Placental epithelial cell (primary cell): Measurements from ENCODE around the gene ZNF451. TPM values are rescaled to one million over a fixed set of nuclear protein-coding genes. Genes with fewer than 3 reads are reported as not detected.

Experiments used
- total RNA-seq: library from RNA; depleted of rRNA; stranded (reverse); fragments of >200 nt; gene quantifications from 2 replicates; pipeline ENCODE4 v1.2.3, GENCODE V29; 2012

The ZNF451 gene
- 79.3 and 84.2 TPM in 2 replicates for total RNA-seq

GRCh38 chr6:57089687-57090457, at the start of gene ZNF451:
ZNF451 (plus strand) TSS chr6:57090188; CDS start chr6:57090254, 66 bp downstream.

GRCh38 chr6:57046332-57047256, 43.4 kb upstream of the ZNF451 start, which contains the start of gene KIAA1586:
KIAA1586 (plus strand) TSS chr6:57046693; CDS start chr6:57046756, 63 bp downstream.

GRCh38 chr6:57172136-57173055, 82.4 kb downstream of the ZNF451 start, which contains the start of gene BAG2:
BAG2 (plus strand) TSS chr6:57172326; CDS start chr6:57172698, 372 bp downstream.

Other genes with a start within 250 kb of the ZNF451 start
- 12.6 and 20.6 TPM in 2 replicates for gene BEND6, start 135.1 kb upstream of the ZNF451 start, total RNA-seq
- gene KIAA1586, start 43.5 kb upstream of the ZNF451 start, total RNA-seq = 13.4 and 18.8 TPM in 2 replicates
- 3.0 and 3.1 TPM in 2 replicates for gene BAG2, start 82.1 kb downstream of the ZNF451 start, total RNA-seq
- gene RAB23, start 132.1 kb downstream of the ZNF451 start, total RNA-seq = 11.0 and 14.5 TPM in 2 replicates
- gene PRIM2, start 227.4 kb downstream of the ZNF451 start, total RNA-seq = 16.1 and 19.7 TPM in 2 replicates